ENCODE data around the gene VPS8. TPM values are rescaled to one million over a fixed set of nuclear protein-coding genes. Genes with fewer than 3 reads are reported as not detected.

VPS8 gene
- total RNA-seq, 1 experiment from 2014 or later, result 39.7 TPM

- Histone ChIP-seq H3K56ac (ENCODE audit: insufficient read length, low read depth, low read length) (no peak overlapping the region), H4K5ac (ENCODE audit: insufficient read length, low read depth, low read length) (no peak overlapping the region), H3K18ac (ENCODE audit: insufficient read length, low read depth, low read length) (no peak overlapping the region), H2BK12ac (ENCODE audit: insufficient read length, low read depth, low read length) (no peak overlapping the region), H2AK5ac (ENCODE audit: insufficient read length, low read length) (no peak overlapping the region), H3K4me1 (ENCODE audit: insufficient read depth, low read length) (no peaks in the 10 kb centered on the region), H4K8ac (replicated peaks; ENCODE audit: insufficient read length, low read depth, low read length) (no peak overlapping the region), H2BK120ac (ENCODE audit: low read depth, low read length, poor library complexity, severe bottlenecking) (no peak overlapping the region), H4K20me1 (ENCODE audit: control insufficient read depth, insufficient read depth, insufficient read length) (no peaks in the 10 kb centered on the region), H3K79me1 (ENCODE audit: insufficient read depth, low read depth, low read length, poor library complexity, severe bottlenecking) (no peaks in the 10 kb centered on the region), H3K27me3 (ENCODE audit: insufficient read depth, low read length) (no peaks in the 10 kb centered on the region), H2BK5ac (ENCODE audit: insufficient read length, low read length) (no peak overlapping the region), H3K79me2 (ENCODE audit: insufficient read depth, low read length) (no peaks in the 10 kb centered on the region), H2BK20ac (ENCODE audit: low read depth, low read length, poor library complexity, severe bottlenecking) (no peak overlapping the region), H2AFZ (ENCODE audit: low read length) (no peak overlapping the region), H3T11ph (ENCODE audit: low read length) (no peak overlapping the region), H2BK15ac (ENCODE audit: low read depth, low read length) (no peak overlapping the region), H3K23ac (ENCODE audit: insufficient read length, low read depth, low read length) (no peak overlapping the region), H3K9ac (ENCODE audit: extremely low read depth, insufficient read length, low read length) (no peak overlapping the region), H3K4ac (ENCODE audit: low read depth, low read length) (no peak overlapping the region), H3K4me2 (ENCODE audit: insufficient read depth, insufficient read length, low read length) (no peak overlapping the region), H3K14ac (ENCODE audit: insufficient read depth, low read length) (no peak overlapping the region), H3K9me3 (ENCODE audit: control insufficient read depth, low read depth, low read length) (no peaks in the 10 kb centered on the region), H4K91ac (ENCODE audit: insufficient read length, low read depth, low read length) (no peak overlapping the region), H3K23me2 (ENCODE audit: insufficient read length, low read depth, low read length, poor library complexity, severe bottlenecking) (no peaks in the 10 kb centered on the region), H3K27ac (ENCODE audit: insufficient read length, low read depth, low read length) (no peak overlapping the region)
- Mint-ChIP-seq H3K4me1 (peaks cover 0 to 6% of the 10 kb centered on the region in 2 experiments; a peak in 2 of 4 replicates), H3K4me3 (no peak overlapping the region), H3K36me3 (ENCODE audit: insufficient read depth in 1 of 3, low read depth in 3 of 3) (peaks cover 4 to 16% (median 16%) of the 10 kb centered on the region in 3 experiments; a peak in 6 of 7 replicates), H3K27me3 (ENCODE audit: low read depth) (no peaks in the 10 kb centered on the region), H3K9me3 (no peaks in the 10 kb centered on the region), H3K27ac (no peak overlapping the region; a peak in 1 of 7 replicates)
- DNase-seq, result no peak
- no CpG with 5 or more reads among the region's 4 CpGs for WGBS (ENCODE audit: extremely low coverage, insufficient read length, low lambda C conversion rate)
- TF ChIP-seq, protein P1, sequence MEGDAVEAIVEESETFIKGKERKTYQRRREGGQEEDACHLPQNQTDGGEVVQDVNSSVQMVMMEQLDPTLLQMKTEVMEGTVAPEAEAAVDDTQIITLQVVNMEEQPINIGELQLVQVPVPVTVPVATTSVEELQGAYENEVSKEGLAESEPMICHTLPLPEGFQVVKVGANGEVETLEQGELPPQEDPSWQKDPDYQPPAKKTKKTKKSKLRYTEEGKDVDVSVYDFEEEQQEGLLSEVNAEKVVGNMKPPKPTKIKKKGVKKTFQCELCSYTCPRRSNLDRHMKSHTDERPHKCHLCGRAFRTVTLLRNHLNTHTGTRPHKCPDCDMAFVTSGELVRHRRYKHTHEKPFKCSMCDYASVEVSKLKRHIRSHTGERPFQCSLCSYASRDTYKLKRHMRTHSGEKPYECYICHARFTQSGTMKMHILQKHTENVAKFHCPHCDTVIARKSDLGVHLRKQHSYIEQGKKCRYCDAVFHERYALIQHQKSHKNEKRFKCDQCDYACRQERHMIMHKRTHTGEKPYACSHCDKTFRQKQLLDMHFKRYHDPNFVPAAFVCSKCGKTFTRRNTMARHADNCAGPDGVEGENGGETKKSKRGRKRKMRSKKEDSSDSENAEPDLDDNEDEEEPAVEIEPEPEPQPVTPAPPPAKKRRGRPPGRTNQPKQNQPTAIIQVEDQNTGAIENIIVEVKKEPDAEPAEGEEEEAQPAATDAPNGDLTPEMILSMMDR (conservative IDR thresholded peaks at IDR 0.05), result no peak
Measured at GRCh38 chr3:184872200-184872599, 60.2 kb downstream of the VPS8 start.
